Endothelial cell of umbilical vein (primary cell): Measurements from ENCODE around the gene MACROH2A2. TPM values are rescaled to one million over a fixed set of nuclear protein-coding genes. Genes with fewer than 3 reads are reported as not detected.

Source experiments
- BruUV-seq: library from RNA; stranded (reverse); fragments of 400-500 nt; replicated peaks from 2 replicates; lab custom pipeline; 2021; lab: Mats Ljungman, UMichigan
- CTCF ChIA-PET: fragments of 300-600, 350-600 bp; sonication (Branson Sonifier 250); formaldehyde crosslinking; loops from one replicate; lab custom pipeline; 2021; ENCODE audit warnings: antibody characterized with exemption, inconsistent platforms; lab: Charles Lee
- POLR2A ChIA-PET: fragments of 300-600, 350-600 bp; sonication (Branson Sonifier 250); formaldehyde crosslinking; loops from one replicate; lab custom pipeline; 2021; ENCODE audit warnings: antibody characterized with exemption, inconsistent platforms; lab: Charles Lee
- DNase-seq: peaks from one replicate; pipeline ENCODE4 v3.0.0-alpha.2; 2011; ENCODE audit warnings: low read depth, low spot score
- FAIRE-seq: peaks from 2 replicates; lab custom pipeline; 2011; peaks lifted over from hg19 to GRCh38; lab: Jason Lieb, UNC
- H2AFZ ChIP-seq: 2 replicates; pipeline ENCODE4 v1.6.0; 2012; ENCODE audit warnings: low read depth, low read length, control low read depth, inconsistent platforms
- H3K27ac ChIP-seq: 2 replicates; pipeline ENCODE4 v1.5.1; 2011; ENCODE audit warnings: low read depth, mild to moderate bottlenecking, control low read depth, low read length, moderate library complexity; ENCODE audit not compliant: insufficient read depth
- H3K27me3 ChIP-seq, 2 experiments: 2 replicates each; pipeline versions ENCODE4 v1.6.0 to v1.6.1; 2011; ENCODE audit warnings: low read length in 2 of 2, mixed read lengths in 1 of 2; ENCODE audit not compliant: control insufficient read depth in 2 of 2, insufficient read depth in 2 of 2
- H3K36me3 ChIP-seq, 2 experiments: 2 replicates in 1 of 2; 3 replicates in 1 of 2; pipeline ENCODE4 v1.5.1; 2011; ENCODE audit warnings: low read length in 2 of 2, mild to moderate bottlenecking in 1 of 2, moderate library complexity in 1 of 2; ENCODE audit not compliant: control insufficient read depth in 2 of 2, insufficient read depth in 2 of 2; ENCODE audit errors: extremely low read depth in 1 of 2
- H3K4me1 ChIP-seq: 3 replicates; pipeline ENCODE4 v1.5.1; 2011; ENCODE audit warnings: mild to moderate bottlenecking, low read length; ENCODE audit not compliant: control insufficient read depth, insufficient read depth; ENCODE audit errors: extremely low read depth
- H3K4me2 ChIP-seq: 2 replicates; pipeline ENCODE4 v1.6.1; 2011; ENCODE audit warnings: low read length, control low read depth, mixed read lengths; ENCODE audit not compliant: insufficient read depth
- H3K4me3 ChIP-seq, 3 experiments: fragments of 200-600 bp in 1 of 3; sonication (generic), shearing (Covaris generic) in 1 of 3; replicated peaks in 1 of 3; 2 replicates each; pipeline ENCODE4 v1.5.1; 2011 to 2016; ENCODE audit warnings: control low read depth in 3 of 3, low read length in 3 of 3, mild to moderate bottlenecking in 2 of 3, inconsistent platforms in 1 of 3, low read depth in 1 of 3, moderate library complexity in 1 of 3; ENCODE audit not compliant: insufficient read depth in 1 of 3
- H3K79me2 ChIP-seq: 2 replicates; pipeline ENCODE4 v1.6.0; 2012; ENCODE audit warnings: low read length, inconsistent platforms; ENCODE audit not compliant: control insufficient read depth, insufficient read depth
- H3K9ac ChIP-seq: replicated peaks from 2 replicates; pipeline ENCODE3; 2011; ENCODE audit warnings: low read length, control low read depth; ENCODE audit not compliant: insufficient read depth; ENCODE audit errors: extremely low read depth
- H3K9me1 ChIP-seq: replicated peaks from 3 replicates; pipeline ENCODE4 v1.6.0; 2011; ENCODE audit warnings: mild to moderate bottlenecking, low read length; ENCODE audit not compliant: control insufficient read depth, insufficient read depth; ENCODE audit errors: extremely low read depth
- H3K9me3 ChIP-seq: replicated peaks from 2 replicates; pipeline ENCODE4 v1.5.1; 2012; ENCODE audit warnings: low read length, inconsistent platforms; ENCODE audit not compliant: control insufficient read depth, insufficient read depth
- H4K20me1 ChIP-seq: replicated peaks from 2 replicates; pipeline ENCODE3; 2011; ENCODE audit warnings: mild to moderate bottlenecking, low read length; ENCODE audit not compliant: control insufficient read depth, insufficient read depth; ENCODE audit errors: extremely low read depth
- EZH2 ChIP-seq: IDR thresholded peaks from 2 replicates; pipeline ENCODE4 v1.6.1; 2012; ENCODE audit warnings: borderline replicate concordance, low read depth, mild to moderate bottlenecking, moderate library complexity, low read length, inconsistent platforms; ENCODE audit not compliant: severe bottlenecking
- GATA2 ChIP-seq: IDR thresholded peaks from 2 replicates; pipeline ENCODE4 v1.7.0; 2011; ENCODE audit warnings: low read depth, mild to moderate bottlenecking, moderate library complexity, mixed read lengths, low read length; ENCODE audit not compliant: insufficient read length, insufficient read depth
- POLR2A ChIP-seq: IDR thresholded peaks from 2 replicates; pipeline ENCODE4 v1.6.1; 2012; ENCODE audit warnings: low read depth, mild to moderate bottlenecking, control low read depth, low read length
- POLR2AphosphoS5 ChIP-seq: IDR thresholded peaks from 2 replicates; pipeline ENCODE4 v1.6.1; 2012; ENCODE audit warnings: low read depth, mild to moderate bottlenecking, control low read depth, low read length, moderate library complexity; ENCODE audit not compliant: insufficient read depth
- dilution Hi-C: fragments of 300-500 bp; cut with MboI; formaldehyde crosslinking; loops from one replicate; pipeline ENCODE4 v1.15.0; 2019; ENCODE audit warnings: low sequenced_read_pairs; ENCODE audit not compliant: extremely low pct_ligation_motif_present
- intact Hi-C: fragments of 100-400 bp; cut with micrococcal nuclease; formaldehyde crosslinking; loops from one replicate; pipeline ENCODE4 v1.10.0; 2022
- polyA plus RNA-seq, 4 experiments: library from polyadenylated mRNA; depleted of rRNA in 3 of 4; stranded (reverse) in 3 of 4; unstranded in 1 of 4; fragments of >200 nt; gene quantifications; 2 replicates each; pipeline versions ENCODE4 v1.2.1 to v1.2.3, GENCODE V29; 2011 to 2012; ENCODE audit warnings: missing spikeins in 1 of 4
- total RNA-seq: library from RNA; stranded (reverse); gene quantifications from 2 replicates; pipeline ENCODE4 v1.2.3, GENCODE V29; 2021

MACROH2A2 gene
- total and polyA plus RNA-seq, 2 donors (not counting 3 experiments of a cell fraction or from before 2014, with no cell fraction given): 0.08 TPM; not detected in 1

DNA sequence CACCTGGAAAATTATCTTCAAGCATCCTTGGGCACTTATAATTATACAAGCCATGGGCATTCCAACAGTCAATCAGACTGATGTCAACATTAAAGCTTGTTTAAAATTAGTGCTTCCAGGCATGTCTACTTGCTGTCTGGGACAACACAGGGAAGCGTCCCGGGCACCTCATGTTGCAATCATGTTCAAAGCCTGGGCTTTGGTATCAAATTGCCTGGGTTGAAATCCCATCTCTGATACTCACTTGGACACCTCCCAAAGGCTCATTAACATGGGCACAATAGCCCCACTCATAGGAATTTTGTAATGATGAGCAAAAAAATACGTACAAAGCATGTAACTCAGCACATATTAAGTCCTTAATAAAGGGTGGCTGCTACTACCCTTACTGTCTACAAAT lies 65.5 kb downstream of the MACROH2A2 start:
- Histone ChIP-seq H3K79me2 (no peaks in the 10 kb centered on the region), H3K36me3 (peaks cover 3% of the 10 kb centered on the region in 2 experiments), H2AFZ (no peak overlapping the region), H3K9ac (no peak overlapping the region), H3K4me3 (no peak overlapping the region), H4K20me1 (no peaks in the 10 kb centered on the region), H3K9me3 (no peaks in the 10 kb centered on the region), H3K27me3 (no peaks in the 10 kb centered on the region), H3K4me1 (peaks cover 6% of the 10 kb centered on the region), H3K27ac (no peak overlapping the region), H3K4me2 (no peak overlapping the region), H3K9me1 (no peaks in the 10 kb centered on the region)
- ChIA-PET POLR2A (interaction anchor here (0.6 kb wide), 1 partner anchor 21 kb away, joined by 7 read pairs; no protein-coding TSS in a partner anchor), CTCF (interaction anchor here (1.2 to 4.8 kb wide), 4 partner anchors 21 to 332 kb away, joined by 3 to 95 read pairs (median 4); partner anchors contain the start of gene TYSND1)
- no TSS peak for BruUV-seq
- TF ChIP-seq GATA2 (no peak), POLR2A (no peak)
- dilution Hi-C loops: no loop called here
- intact Hi-C loops: no loop called here
- FAIRE-seq (no peak), DNase-seq (no peak)

DNA sequence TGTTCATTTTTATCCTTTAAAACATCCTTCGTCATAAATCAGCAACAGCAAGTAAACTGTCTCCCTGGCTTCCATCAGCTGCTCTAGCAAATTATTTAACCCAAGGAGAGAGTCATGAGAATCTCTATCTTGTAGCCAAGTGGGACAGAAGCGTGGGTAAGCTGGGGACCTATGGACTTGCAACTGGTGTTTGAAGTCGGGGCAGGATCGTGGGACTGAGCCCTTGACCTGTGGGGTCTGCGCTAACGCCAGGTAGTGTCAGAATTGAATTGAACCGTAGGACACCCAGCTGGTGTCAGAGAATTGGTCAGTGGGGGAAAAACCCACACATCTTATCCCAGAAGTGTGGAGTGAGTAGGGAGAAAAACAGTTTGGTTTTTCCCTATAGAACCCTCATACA lies 66.6 kb downstream of the MACROH2A2 start:
- FAIRE-seq: no peak
- dilution Hi-C loops: no loop called here

More for the DNA sequence above, 66.6 kb downstream of the MACROH2A2 start:
- no peak for TF ChIP-seq GATA2
- TF ChIP-seq POLR2A: no peak
- no peak for TF ChIP-seq EZH2
- no peak for TF ChIP-seq POLR2AphosphoS5
- Histone ChIP-seq H3K36me3 (peaks cover 0 to 3% of the 10 kb centered on the region in 2 experiments), H2AFZ (no peak overlapping the region), H3K27ac (no peak overlapping the region), H3K79me2 (no peaks in the 10 kb centered on the region), H3K9me3 (no peaks in the 10 kb centered on the region), H3K4me2 (no peak overlapping the region), H3K9me1 (no peaks in the 10 kb centered on the region), H3K4me3 (no peak overlapping the region), H3K27me3 (no peaks in the 10 kb centered on the region), H4K20me1 (no peaks in the 10 kb centered on the region), H3K4me1 (peaks cover 6% of the 10 kb centered on the region), H3K9ac (no peak overlapping the region)
- intact Hi-C loops: no loop called here
- BruUV-seq: no TSS peak
- ChIA-PET POLR2A (no interaction called here), CTCF (no interaction called here)
- DNase-seq: no peak
